MM.1S (cell line): ENCODE data around the gene CTDSP2.

Source experiments
- CTCF ChIP-seq: fragments of 300-600 bp; sonication (generic); IDR thresholded peaks from 2 replicates; pipeline ENCODE4 v1.5.1; 2016; ENCODE audit warnings: antibody characterized with exemption, low read length, mixed read lengths
- EZH2 ChIP-seq: fragments of 300-600 bp; sonication (generic); optimal IDR thresholded peaks from 2 replicates; pipeline ENCODE3; 2017; ENCODE audit warnings: low read depth, mild to moderate bottlenecking, antibody characterized with exemption, low read length, mixed read lengths
- EZH2phosphoT487 ChIP-seq: fragments of 300-600 bp; sonication (generic); IDR thresholded peaks from 2 replicates; pipeline ENCODE4 v1.6.1; 2018; ENCODE audit warnings: antibody characterized with exemption, low read length

- TF ChIP-seq CTCF (no peak), EZH2 (no peak), EZH2phosphoT487 (no peak)
Observed at GRCh38 chr12:57807285-57807684, 39.2 kb downstream of the CTDSP2 start.
